Measurements from ENCODE around the gene POLDIP2. TPM values are rescaled to one million over a fixed set of nuclear protein-coding genes. Genes with fewer than 3 reads are reported as not detected.

POLDIP2 gene
- total and polyA plus RNA-seq, 2 of the 13 experiments (the other 11 are each of a cell fraction or from before 2014, with no cell fraction given) = 85.9 to 114 TPM

- peak; percentile 34; the same call in 1 of the 2 replicates for TF ChIP-seq MXD3 (CRISPR knock-in tag; IDR thresholded peaks at IDR 0.05)
- no peak for TF ChIP-seq SRSF1 (optimal IDR thresholded peaks at IDR 0.05; ENCODE audit: low read depth, low read length)
- no peak for TF ChIP-seq KDM1A (CRISPR knock-in tag; IDR thresholded peaks at IDR 0.05)
- TF ChIP-seq ZNF761 (CRISPR knock-in tag; conservative IDR thresholded peaks at IDR 0.05) = peak; percentile 36; the same call in 1 of the 2 replicates
- TF ChIP-seq ZNF790 (CRISPR knock-in tag; IDR thresholded peaks at IDR 0.05; ENCODE audit: borderline replicate concordance) = no peak
- TF ChIP-seq ZSCAN20 (CRISPR knock-in tag; IDR thresholded peaks at IDR 0.05; ENCODE audit: borderline replicate concordance) = no peak
- 0 out of 2 replicates have a peak, but pooled peaks have one; percentile 7 for TF ChIP-seq THRA (CRISPR knock-in tag; IDR thresholded peaks at IDR 0.05; ENCODE audit: borderline replicate concordance)
- no peak for TF ChIP-seq ZNF589 (CRISPR knock-in tag; conservative IDR thresholded peaks at IDR 0.05)
- TF ChIP-seq JDP2 (CRISPR knock-in tag; IDR thresholded peaks at IDR 0.05; ENCODE audit: borderline replicate concordance) = no peak
- TF ChIP-seq ZNF577 (CRISPR knock-in tag; IDR thresholded peaks at IDR 0.05; ENCODE audit: borderline replicate concordance, low read depth) = no peak
- TF ChIP-seq ZBTB26 (CRISPR knock-in tag; IDR thresholded peaks at IDR 0.05; ENCODE audit: borderline replicate concordance) = no peak
- TF ChIP-seq BRF2 (CRISPR knock-in tag; IDR thresholded peaks at IDR 0.05) = no peak
- peak; percentile 57 for TF ChIP-seq NFYC (CRISPR knock-in tag; IDR thresholded peaks at IDR 0.05)
- no peak for TF ChIP-seq SMAD9 (CRISPR knock-in tag; IDR thresholded peaks at IDR 0.05)
- no peak for TF ChIP-seq GTF2F1 (IDR thresholded peaks at IDR 0.05; ENCODE audit: low read length)
- TF ChIP-seq ZBTB1 (CRISPR knock-in tag; IDR thresholded peaks at IDR 0.05; ENCODE audit: borderline replicate concordance) = no peak
- peak; percentile 88 for TF ChIP-seq HNF1B (CRISPR knock-in tag; IDR thresholded peaks at IDR 0.05)
- no peak; the same call in 1 of the 2 replicates for TF ChIP-seq TRAFD1 (CRISPR knock-in tag; IDR thresholded peaks at IDR 0.05; ENCODE audit: borderline replicate concordance)
- TF ChIP-seq EHMT2 (IDR thresholded peaks at IDR 0.05; ENCODE audit: borderline replicate concordance, low read depth, low read length) = no peak
- TF ChIP-seq SOX5 (CRISPR knock-in tag; IDR thresholded peaks at IDR 0.05; ENCODE audit: borderline replicate concordance) = peak; percentile 25; the same call in 1 of the 2 replicates
These were observed 21.9 kb downstream of the POLDIP2 start, which contains the start of the genes IFT20 and TNFAIP1 (continued) for GRCh38 chr17:28335201-28335958.
